ENCODE results near the gene PDIA6. TPM values are rescaled to one million over a fixed set of nuclear protein-coding genes. Genes with fewer than 3 reads are reported as not detected.

Gene PDIA6
- total RNA-seq, 4 donors from 2014 or later, result 35.2 to 90.3 (median 66.3) TPM

DNA sequence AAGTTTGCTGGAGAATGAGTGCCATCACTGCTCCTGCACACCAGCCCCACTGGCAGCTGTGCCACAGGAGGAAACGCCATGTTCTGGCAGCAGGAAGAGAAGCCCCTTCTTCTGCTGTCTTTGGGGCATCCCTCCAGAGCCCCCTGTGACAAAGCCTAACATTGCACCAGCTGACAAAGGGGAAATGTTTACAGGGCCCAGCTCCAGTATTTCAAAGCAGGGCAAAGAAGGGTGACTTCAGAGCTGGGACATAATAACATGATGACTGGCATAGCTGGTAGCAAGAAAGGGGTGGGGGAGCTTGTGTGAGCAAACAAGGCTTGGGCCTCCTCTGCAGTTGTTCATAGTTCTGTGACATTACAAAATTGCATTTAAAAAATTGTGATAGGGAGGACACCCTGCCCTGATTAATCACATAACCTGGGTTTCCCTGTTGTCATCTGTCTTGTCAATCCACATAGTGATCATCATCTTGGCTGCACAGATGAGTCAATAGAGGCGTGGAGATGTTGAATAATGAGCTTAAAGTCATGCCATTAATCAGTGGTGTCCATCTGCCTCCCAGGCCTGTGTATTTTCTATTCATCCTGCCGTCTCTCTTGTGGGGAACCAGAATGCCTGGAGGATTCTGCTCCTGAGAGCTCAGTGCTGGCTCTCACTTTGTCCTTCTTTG, 29.1 kb upstream of the PDIA6 start:
- H3K4me1 ChIP-seq, result peaks cover 0 to 12% (median 5%) of the 10 kb centered on the region in 4 donors
- in situ Hi-C loops (cut with MboI; ENCODE audit: low pct_ligation_motif_present in 1 of 4, low pct_unique_long_range_greater_than_20kb in 1 of 4, low sequenced_read_pairs in 3 of 4) (loop anchor here in 3 of 4 donors (25.0 kb wide), 2 partner anchors 571 to 596 kb away; no protein-coding TSS in a partner anchor), intact Hi-C loops (cut with DNase I; ENCODE audit: low total_unique reads) (no loop called here)
- 69 to 90% methylated on average over 2 to 3 of the region's 3 CpGs for WGBS, 2 donors (ENCODE audit: low coverage in 1 of 2)
- no peak for TF ChIP-seq EP300 (IDR thresholded peaks at IDR 0.05; ENCODE audit: low read depth)
- no peak for TF ChIP-seq POLR2A (IDR thresholded peaks at IDR 0.05)
- no peak for TF ChIP-seq CTCF (IDR thresholded peaks at IDR 0.05)
- peaks cover 9 to 17% of the 10 kb centered on the region in 2 donors for H3K9me3 ChIP-seq
- no peaks in the 10 kb centered on the region for H3K27me3 ChIP-seq
- no peak overlapping the region for H3K27ac ChIP-seq
- DNase-seq, result no peak
- H3K4me3 ChIP-seq, result no peak overlapping the region
- H3K36me3 ChIP-seq, result no peaks in the 10 kb centered on the region

- in situ Hi-C loops (cut with MboI; ENCODE audit: low pct_ligation_motif_present in 1 of 4, low pct_unique_long_range_greater_than_20kb in 1 of 4, low sequenced_read_pairs in 3 of 4) (loop anchor here (5.0 to 25.0 kb wide), 5 partner anchors 65 to 597 kb away; no protein-coding TSS in a partner anchor), intact Hi-C loops (cut with DNase I; ENCODE audit: low total_unique reads) (loop anchor here (10.0 kb wide), 1 partner anchor 75 kb away; the partner anchor contains the start of gene KCNF1)
- 50 to 60% methylated on average over 3 to 8 of the region's 8 CpGs for WGBS, 2 donors (ENCODE audit: low coverage in 1 of 2)
- H3K9me3 ChIP-seq, result peaks cover 9 to 17% of the 10 kb centered on the region in 2 donors
- H3K36me3 ChIP-seq, result no peaks in the 10 kb centered on the region
- H3K27me3 ChIP-seq, result no peaks in the 10 kb centered on the region
- no peak for TF ChIP-seq CTCF (IDR thresholded peaks at IDR 0.05)
- no peak for TF ChIP-seq EP300 (IDR thresholded peaks at IDR 0.05; ENCODE audit: low read depth)
- TF ChIP-seq POLR2A (IDR thresholded peaks at IDR 0.05), result no peak
- no peak for TF ChIP-seq POLR2AphosphoS5 (IDR thresholded peaks at IDR 0.05)
- DNase-seq, result no peak
- no peak overlapping the region for H3K27ac ChIP-seq
- no peak overlapping the region for H3K4me3 ChIP-seq
- H3K4me1 ChIP-seq, result peaks cover 3 to 14% (median 6%) of the 10 kb centered on the region in 4 donors
Measured at GRCh38 chr2:10839813-10840212, 27.2 kb upstream of the PDIA6 start.

DNA sequence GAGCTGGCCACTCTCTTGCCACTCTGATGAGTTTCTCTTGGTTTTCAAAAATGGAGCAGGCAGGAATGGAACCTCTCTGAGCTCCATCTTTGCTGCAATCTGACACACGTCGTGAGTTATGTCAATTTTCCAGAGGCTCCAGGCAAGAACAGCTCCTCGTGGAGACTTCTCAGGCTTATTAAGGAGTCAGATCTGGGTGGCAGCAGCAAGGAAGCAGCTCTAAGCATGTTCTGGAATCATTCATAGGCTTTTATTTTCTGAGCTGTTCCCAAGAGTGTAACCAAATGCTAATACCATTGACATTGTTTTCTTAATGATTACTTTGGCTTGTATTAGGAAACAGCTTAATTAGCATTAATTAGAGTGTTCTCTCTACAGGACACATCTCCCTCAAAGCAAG, 26.1 kb upstream of the PDIA6 start:
- intact Hi-C loops (cut with DNase I; ENCODE audit: low total_unique reads) (loop anchor here (10.0 kb wide), 1 partner anchor 76 kb away; the partner anchor contains the start of gene KCNF1), in situ Hi-C loops (cut with MboI; ENCODE audit: low pct_ligation_motif_present in 1 of 4, low pct_unique_long_range_greater_than_20kb in 1 of 4, low sequenced_read_pairs in 3 of 4) (loop anchor here (5.0 to 25.0 kb wide), 5 partner anchors 66 to 599 kb away; no protein-coding TSS in a partner anchor)
- H3K4me3 ChIP-seq, result no peak overlapping the region
- H3K9me3 ChIP-seq, result peaks cover 9 to 17% of the 10 kb centered on the region in 2 donors
- WGBS, 2 donors (ENCODE audit: low coverage in 1 of 2), result 56 to 75% methylated on average over 2 to 3 of the region's 3 CpGs
- no peaks in the 10 kb centered on the region for H3K27me3 ChIP-seq
- H3K27ac ChIP-seq, result no peak overlapping the region
- H3K4me1 ChIP-seq, result peaks cover 0 to 8% (median 3%) of the 10 kb centered on the region in 4 donors
- DNase-seq, result no peak
- no peak for TF ChIP-seq POLR2A (IDR thresholded peaks at IDR 0.05)
- TF ChIP-seq POLR2AphosphoS5 (IDR thresholded peaks at IDR 0.05), result no peak
- TF ChIP-seq EP300 (IDR thresholded peaks at IDR 0.05; ENCODE audit: low read depth), result no peak
- TF ChIP-seq CTCF (IDR thresholded peaks at IDR 0.05), result no peak
- H3K36me3 ChIP-seq, result no peaks in the 10 kb centered on the region
